GM19397 (cell line): ENCODE data around the gene VAV3.
"Not testable (repeated sequence)": the region's sequence is repeated elsewhere in the genome, so short reads cannot be mapped to it uniquely, and the experiment has no call there.

ENCODE experiments used
- ATAC-seq: cut with Tn5 transposase; IDR thresholded peaks from one replicate; pipeline ENCODE4 v1.9.1; 2021; ENCODE audit warnings: mild to moderate bottlenecking, moderate library complexity; ENCODE audit not compliant: unreplicated experiment

The VAV3 gene

GRCh38 chr1:107844541-107845194, 120.3 kb downstream of the VAV3 start:
- ATAC-seq: not testable (repeated sequence)

GRCh38 chr1:107843989-107844388, 121.0 kb downstream of the VAV3 start:
- no peak for ATAC-seq

- no peak for ATAC-seq
Measured at GRCh38 chr1:107842241-107842640, 122.7 kb downstream of the VAV3 start.

GRCh38 chr1:107840725-107841124, 124.3 kb downstream of the VAV3 start:
- ATAC-seq: no peak

GRCh38 chr1:107838056-107838455, 126.9 kb downstream of the VAV3 start:
- no peak for ATAC-seq

- no peak for ATAC-seq
Measured at GRCh38 chr1:107835151-107835670, 129.8 kb downstream of the VAV3 start.

- no peak for ATAC-seq
Measured at GRCh38 chr1:107833061-107833460, 131.9 kb downstream of the VAV3 start.

GRCh38 chr1:107831921-107832320, 133.1 kb downstream of the VAV3 start:
- no peak for ATAC-seq

- ATAC-seq: no peak
Measured at GRCh38 chr1:107830526-107830925, 134.5 kb downstream of the VAV3 start.

- ATAC-seq: no peak
Measured at GRCh38 chr1:107830075-107830474, 134.9 kb downstream of the VAV3 start.

GRCh38 chr1:107829036-107829770, 135.8 kb downstream of the VAV3 start:
- ATAC-seq: no peak

GRCh38 chr1:107824946-107825345, 140.0 kb downstream of the VAV3 start:
- no peak for ATAC-seq

- ATAC-seq: no peak
Measured at GRCh38 chr1:107821340-107821739, 143.6 kb downstream of the VAV3 start.

- no peak for ATAC-seq
Measured at GRCh38 chr1:107820801-107821200, 144.2 kb downstream of the VAV3 start.

GRCh38 chr1:107817935-107818334, 147.0 kb downstream of the VAV3 start:
- no peak for ATAC-seq

GRCh38 chr1:107817206-107817605, 147.8 kb downstream of the VAV3 start:
- ATAC-seq: no peak

- no peak for ATAC-seq
Measured at GRCh38 chr1:107810291-107810951, 154.6 kb downstream of the VAV3 start.

GRCh38 chr1:107807855-107808254, 157.1 kb downstream of the VAV3 start:
- no peak for ATAC-seq

GRCh38 chr1:107807405-107807804, 157.6 kb downstream of the VAV3 start:
- ATAC-seq: no peak

GRCh38 chr1:107806902-107807301, 158.1 kb downstream of the VAV3 start:
- ATAC-seq: no peak

- ATAC-seq: no peak
Measured at GRCh38 chr1:107804741-107805140, 160.2 kb downstream of the VAV3 start.

GRCh38 chr1:107804134-107804533, 160.8 kb downstream of the VAV3 start:
- ATAC-seq: no peak
